Measurements from ENCODE around the gene ATP6V1D. TPM values are rescaled to one million over a fixed set of nuclear protein-coding genes. Genes with fewer than 3 reads are reported as not detected.
"Not testable (repeated sequence)": the region's sequence is repeated elsewhere in the genome, so short reads cannot be mapped to it uniquely, and the experiment has no call there.

ATP6V1D gene
- total RNA-seq, 2 experiments from 2014 or later: 18.8 to 20.7 TPM

GRCh38 chr14:67345583-67345982 is 14.0 kb downstream of the ATP6V1D start:
- TF ChIP-seq CTCF (IDR thresholded peaks at IDR 0.05): no peak
- POLR2A ChIA-PET: no interaction called here
- peaks cover 11% of the 10 kb centered on the region for H3K36me3 Mint-ChIP-seq (ENCODE audit: low read depth)
- no peaks in the 10 kb centered on the region for H3K4me1 Mint-ChIP-seq (ENCODE audit: low read depth)
- intact Hi-C loops (cut with micrococcal nuclease): no loop called here
- no peak for ATAC-seq
- no peaks in the 10 kb centered on the region for H3K9me3 Mint-ChIP-seq
- H3K4me3 Mint-ChIP-seq: no peak overlapping the region
- no peak for DNase-seq
- H3K27ac Mint-ChIP-seq: no peak overlapping the region
- no peaks in the 10 kb centered on the region for H3K27me3 Mint-ChIP-seq
- CTCF ChIA-PET: interaction anchor here (0.9 kb wide), 1 partner anchor 14 kb away, joined by 3 read pairs; the partner anchor contains the start of genes ATP6V1D and EIF2S1

GRCh38 chr14:67343601-67344230 is 15.9 kb downstream of the ATP6V1D start:
- no peak for TF ChIP-seq CTCF (IDR thresholded peaks at IDR 0.05)
- DNase-seq: no peak
- H3K4me1 Mint-ChIP-seq (ENCODE audit: low read depth): no peaks in the 10 kb centered on the region
- intact Hi-C loops (cut with micrococcal nuclease): no loop called here
- peaks cover 15% of the 10 kb centered on the region for H3K36me3 Mint-ChIP-seq (ENCODE audit: low read depth)
- no peak for ATAC-seq
- H3K27ac Mint-ChIP-seq: no peak overlapping the region
- H3K27me3 Mint-ChIP-seq: no peaks in the 10 kb centered on the region
- ChIA-PET CTCF (interaction anchor here (1.2 kb wide), 1 partner anchor 58 kb away, joined by 4 read pairs; no protein-coding TSS in a partner anchor), POLR2A (no interaction called here)
- H3K4me3 Mint-ChIP-seq: no peak overlapping the region
- no peaks in the 10 kb centered on the region for H3K9me3 Mint-ChIP-seq

GRCh38 chr14:67341231-67341630 is 18.4 kb downstream of the ATP6V1D start:
- ATAC-seq; H3K27ac Mint-ChIP-seq; H3K9me3 Mint-ChIP-seq; intact Hi-C loops (cut with micrococcal nuclease); H3K27me3 Mint-ChIP-seq; H3K4me3 Mint-ChIP-seq; H3K4me1 Mint-ChIP-seq (ENCODE audit: low read depth); DNase-seq; CTCF ChIA-PET; POLR2A ChIA-PET: not testable (repeated sequence)
- H3K36me3 Mint-ChIP-seq (ENCODE audit: low read depth): peaks cover 10% of the 10 kb centered on the region

GRCh38 chr14:67335781-67336180 is 23.8 kb downstream of the ATP6V1D start:
- TF ChIP-seq CTCF (IDR thresholded peaks at IDR 0.05): peak; percentile 51
- CTCF ChIA-PET: interaction anchor here (0.6 to 1.3 kb wide), 6 partner anchors 19 to 169 kb away, joined by 3 to 6 read pairs (median 3); no protein-coding TSS in a partner anchor
- peak; percentile 31 for DNase-seq
- Mint-ChIP-seq H3K4me3 (no peak overlapping the region), H3K4me1 (ENCODE audit: low read depth) (no peaks in the 10 kb centered on the region), H3K36me3 (ENCODE audit: low read depth) (peaks cover 21% of the 10 kb centered on the region), H3K9me3 (no peaks in the 10 kb centered on the region), H3K27me3 (no peaks in the 10 kb centered on the region), H3K27ac (no peak overlapping the region)
- ATAC-seq: no peak
- intact Hi-C loops (cut with micrococcal nuclease): no loop called here
- POLR2A ChIA-PET: no interaction called here

- Mint-ChIP-seq H3K9me3 (no peaks in the 10 kb centered on the region), H3K4me3 (no peak overlapping the region), H3K4me1 (ENCODE audit: low read depth) (no peaks in the 10 kb centered on the region), H3K27ac (no peak overlapping the region), H3K27me3 (no peaks in the 10 kb centered on the region), H3K36me3 (ENCODE audit: low read depth) (peaks cover 22% of the 10 kb centered on the region)
- TF ChIP-seq CTCF (IDR thresholded peaks at IDR 0.05): no peak
- POLR2A ChIA-PET: no interaction called here
- intact Hi-C loops (cut with micrococcal nuclease): no loop called here
- ATAC-seq (no peak), DNase-seq (no peak)
- CTCF ChIA-PET: interaction anchor here (2.2 kb wide), 1 partner anchor 28 kb away, joined by 7 read pairs; the partner anchor contains the start of genes ATP6V1D and EIF2S1
Observed at GRCh38 chr14:67332468-67332867, 27.1 kb downstream of the ATP6V1D start.
